Activated naive CD4-positive, alpha-beta T cell treated with anti-CD3 and anti-CD28 coated beads, Interleukin-2, amount 50 U/mL, for 24 hours (primary cell): ENCODE results near the gene ELMO2.

ENCODE experiments used
- H3K27ac Mint-ChIP-seq: one replicate; pipeline ENCODE4 v1.8.0; 2021; ENCODE audit warnings: mild to moderate bottlenecking, mixed read lengths
- H3K27me3 Mint-ChIP-seq: one replicate; pipeline ENCODE4 v1.8.0; 2021; ENCODE audit warnings: mixed read lengths
- H3K36me3 Mint-ChIP-seq: one replicate; pipeline ENCODE4 v1.8.0; 2021; ENCODE audit warnings: mixed read lengths
- H3K4me1 Mint-ChIP-seq: one replicate; pipeline ENCODE4 v1.8.0; 2021; ENCODE audit warnings: mixed read lengths
- H3K4me3 Mint-ChIP-seq: one replicate; pipeline ENCODE4 v1.8.0; 2021; ENCODE audit warnings: mild to moderate bottlenecking, mixed read lengths
- H3K9me3 Mint-ChIP-seq: one replicate; pipeline ENCODE4 v1.8.0; 2021; ENCODE audit warnings: mixed read lengths

The ELMO2 gene

GRCh38 chr20:46416839-46417238, 10.4 kb upstream of the ELMO2 start:
- peaks cover 12% of the 10 kb centered on the region for H3K27me3 Mint-ChIP-seq
- peaks cover 9% of the 10 kb centered on the region for H3K9me3 Mint-ChIP-seq
- no peak overlapping the region for H3K4me3 Mint-ChIP-seq
- no peaks in the 10 kb centered on the region for H3K36me3 Mint-ChIP-seq
- H3K4me1 Mint-ChIP-seq = no peaks in the 10 kb centered on the region
- no peak overlapping the region for H3K27ac Mint-ChIP-seq

- H3K9me3 Mint-ChIP-seq = peaks cover 9% of the 10 kb centered on the region
- no peaks in the 10 kb centered on the region for H3K4me1 Mint-ChIP-seq
- peaks cover 12% of the 10 kb centered on the region for H3K27me3 Mint-ChIP-seq
- H3K27ac Mint-ChIP-seq = no peak overlapping the region
- H3K4me3 Mint-ChIP-seq = no peak overlapping the region
- no peaks in the 10 kb centered on the region for H3K36me3 Mint-ChIP-seq
These were observed 10.0 kb upstream of the ELMO2 start for GRCh38 chr20:46416421-46416820.

- Mint-ChIP-seq H3K27ac (no peak overlapping the region), H3K27me3 (peaks cover 12% of the 10 kb centered on the region), H3K4me3 (no peak overlapping the region)
These were observed 9.4 kb upstream of the ELMO2 start for GRCh38 chr20:46415773-46416172.

GRCh38 chr20:46414608-46415007, 8.2 kb upstream of the ELMO2 start:
- Mint-ChIP-seq H3K4me3 (no peak overlapping the region), H3K36me3 (no peaks in the 10 kb centered on the region), H3K27ac (no peak overlapping the region), H3K4me1 (peaks cover 7% of the 10 kb centered on the region), H3K9me3 (peaks cover 9% of the 10 kb centered on the region), H3K27me3 (peaks cover 12% of the 10 kb centered on the region)

More at GRCh38 chr20:46415773-46416172, 9.4 kb upstream of the ELMO2 start:
- peaks cover 9% of the 10 kb centered on the region for H3K9me3 Mint-ChIP-seq
- H3K4me1 Mint-ChIP-seq = peaks cover 3% of the 10 kb centered on the region
- no peaks in the 10 kb centered on the region for H3K36me3 Mint-ChIP-seq

GRCh38 chr20:46411637-46412036, 5.2 kb upstream of the ELMO2 start:
- H3K27me3 Mint-ChIP-seq = peaks cover 6% of the 10 kb centered on the region
- H3K4me3 Mint-ChIP-seq = no peak overlapping the region
- H3K27ac Mint-ChIP-seq = no peak overlapping the region
- peaks cover 29% of the 10 kb centered on the region for H3K4me1 Mint-ChIP-seq
- no peaks in the 10 kb centered on the region for H3K36me3 Mint-ChIP-seq
- no peaks in the 10 kb centered on the region for H3K9me3 Mint-ChIP-seq

- H3K27ac Mint-ChIP-seq = no peak overlapping the region
- peaks cover 49% of the 10 kb centered on the region for H3K4me1 Mint-ChIP-seq
- no peaks in the 10 kb centered on the region for H3K9me3 Mint-ChIP-seq
- H3K4me3 Mint-ChIP-seq = no peak overlapping the region
- H3K36me3 Mint-ChIP-seq = no peaks in the 10 kb centered on the region
- H3K27me3 Mint-ChIP-seq = peaks cover 3% of the 10 kb centered on the region
These were observed 1.9 kb upstream of the ELMO2 start for GRCh38 chr20:46408281-46408731.

- Mint-ChIP-seq H3K9me3 (no peaks in the 10 kb centered on the region), H3K27ac (no peak overlapping the region), H3K4me3 (peak overlapping the region; percentile 97), H3K27me3 (no peaks in the 10 kb centered on the region), H3K4me1 (peaks cover 55% of the 10 kb centered on the region), H3K36me3 (no peaks in the 10 kb centered on the region)
These were observed 1.2 kb upstream of the ELMO2 start for GRCh38 chr20:46407671-46407996.

- no peaks in the 10 kb centered on the region for H3K27me3 Mint-ChIP-seq
- peaks cover 60% of the 10 kb centered on the region for H3K4me1 Mint-ChIP-seq
- peak overlapping the region; percentile 93 for H3K27ac Mint-ChIP-seq
- no peaks in the 10 kb centered on the region for H3K9me3 Mint-ChIP-seq
- H3K36me3 Mint-ChIP-seq = no peaks in the 10 kb centered on the region
- H3K4me3 Mint-ChIP-seq = peak overlapping the region; percentile 97
These were observed 713 bp upstream of the ELMO2 start for GRCh38 chr20:46406986-46407670.

GRCh38 chr20:46402331-46402811, 4.0 kb downstream of the ELMO2 start:
- Mint-ChIP-seq H3K9me3 (no peaks in the 10 kb centered on the region), H3K4me1 (peaks cover 76% of the 10 kb centered on the region), H3K27me3 (no peaks in the 10 kb centered on the region), H3K36me3 (peaks cover 2% of the 10 kb centered on the region), H3K27ac (peak overlapping the region; percentile 88), H3K4me3 (peak overlapping the region; percentile 69)

GRCh38 chr20:46401478-46401860, 4.9 kb downstream of the ELMO2 start:
- H3K36me3 Mint-ChIP-seq = peaks cover 5% of the 10 kb centered on the region
- H3K27ac Mint-ChIP-seq = peak overlapping the region; percentile 73
- H3K4me1 Mint-ChIP-seq = peaks cover 75% of the 10 kb centered on the region
- H3K4me3 Mint-ChIP-seq = peak overlapping the region; percentile 69
- H3K27me3 Mint-ChIP-seq = no peaks in the 10 kb centered on the region
- H3K9me3 Mint-ChIP-seq = no peaks in the 10 kb centered on the region

GRCh38 chr20:46400828-46401477, 5.5 kb downstream of the ELMO2 start:
- peak overlapping the region; percentile 69 for H3K4me3 Mint-ChIP-seq
- peak overlapping the region; percentile 76 for H3K27ac Mint-ChIP-seq
- H3K27me3 Mint-ChIP-seq = no peaks in the 10 kb centered on the region
- H3K4me1 Mint-ChIP-seq = peaks cover 75% of the 10 kb centered on the region
- peaks cover 5% of the 10 kb centered on the region for H3K36me3 Mint-ChIP-seq
- H3K9me3 Mint-ChIP-seq = no peaks in the 10 kb centered on the region

- peak overlapping the region; percentile 75 for H3K27ac Mint-ChIP-seq
- peak overlapping the region; percentile 69 for H3K4me3 Mint-ChIP-seq
- H3K9me3 Mint-ChIP-seq = no peaks in the 10 kb centered on the region
- H3K27me3 Mint-ChIP-seq = no peaks in the 10 kb centered on the region
- peaks cover 73% of the 10 kb centered on the region for H3K4me1 Mint-ChIP-seq
- H3K36me3 Mint-ChIP-seq = peaks cover 5% of the 10 kb centered on the region
These were observed 6.2 kb downstream of the ELMO2 start for GRCh38 chr20:46400253-46400652.

- Mint-ChIP-seq H3K4me3 (peak overlapping the region; percentile 61), H3K27ac (peak overlapping the region; percentile 59), H3K36me3 (peaks cover 5% of the 10 kb centered on the region), H3K4me1 (peaks cover 65% of the 10 kb centered on the region), H3K27me3 (no peaks in the 10 kb centered on the region), H3K9me3 (no peaks in the 10 kb centered on the region)
These were observed 7.0 kb downstream of the ELMO2 start for GRCh38 chr20:46399401-46399800.

- peaks cover 5% of the 10 kb centered on the region for H3K36me3 Mint-ChIP-seq
- H3K27ac Mint-ChIP-seq = peak overlapping the region; percentile 59
- no peak overlapping the region for H3K4me3 Mint-ChIP-seq
- no peaks in the 10 kb centered on the region for H3K9me3 Mint-ChIP-seq
- no peaks in the 10 kb centered on the region for H3K27me3 Mint-ChIP-seq
- peaks cover 61% of the 10 kb centered on the region for H3K4me1 Mint-ChIP-seq
These were observed 7.5 kb downstream of the ELMO2 start for GRCh38 chr20:46398963-46399362.

GRCh38 chr20:46396052-46396740, 10.2 kb downstream of the ELMO2 start:
- Mint-ChIP-seq H3K27ac (no peak overlapping the region), H3K36me3 (peaks cover 12% of the 10 kb centered on the region), H3K4me1 (peaks cover 34% of the 10 kb centered on the region)

More at GRCh38 chr20:46396052-46396740, 10.2 kb downstream of the ELMO2 start:
- Mint-ChIP-seq H3K9me3 (no peaks in the 10 kb centered on the region), H3K27me3 (no peaks in the 10 kb centered on the region), H3K4me3 (no peak overlapping the region)
